Glomerular visceral epithelial cell (primary cell): Measurements from ENCODE around the gene CCDC88C.

Experiments used
- DNase-seq: peaks from one replicate; pipeline ENCODE4 v3.0.0-alpha.2; 2016; ENCODE audit errors: extremely low spot score

CCDC88C gene

GRCh38 chr14:91367173-91368171, 50.1 kb downstream of the CCDC88C start:
- DNase-seq: peak; percentile 95

DNA sequence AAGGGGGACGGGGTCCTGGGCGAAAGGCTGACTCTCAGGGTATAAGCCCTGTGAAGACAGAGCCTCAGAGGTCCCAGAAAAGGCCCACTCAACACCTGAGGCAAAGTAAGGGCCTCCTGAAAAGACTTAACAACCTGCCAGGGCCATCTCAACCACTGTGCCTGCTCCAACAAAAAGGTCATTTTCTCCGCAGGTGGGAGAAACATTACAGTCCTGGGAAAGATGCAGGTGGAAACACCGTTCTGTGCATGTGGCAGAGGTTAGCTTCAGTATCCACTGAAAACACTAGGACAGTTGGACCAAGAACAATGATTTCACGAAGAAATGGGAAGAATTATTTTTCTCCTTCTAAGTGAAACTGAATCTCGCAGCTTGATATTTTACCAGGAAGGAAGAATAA, 50.9 kb downstream of the CCDC88C start:
- no peak for DNase-seq

DNA sequence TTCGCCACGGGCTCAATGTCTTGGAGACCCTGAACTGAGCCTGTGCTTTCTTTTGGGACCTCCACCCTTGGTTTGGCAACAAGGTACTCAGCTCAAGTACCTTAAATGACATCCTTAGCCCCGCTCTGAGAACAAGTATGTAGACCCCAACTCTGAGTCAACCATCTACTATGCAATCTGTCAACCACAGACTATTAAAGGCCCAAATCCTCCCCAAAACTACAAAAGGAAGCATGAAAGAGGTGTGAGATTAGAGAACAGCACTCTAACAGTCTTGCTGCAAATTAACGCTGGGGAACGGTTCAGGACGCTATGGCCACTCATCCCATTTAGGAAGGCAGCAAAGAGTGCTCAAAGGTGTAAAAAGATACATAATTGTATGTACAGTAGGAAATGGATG, 52.1 kb downstream of the CCDC88C start:
- DNase-seq: no peak

DNA sequence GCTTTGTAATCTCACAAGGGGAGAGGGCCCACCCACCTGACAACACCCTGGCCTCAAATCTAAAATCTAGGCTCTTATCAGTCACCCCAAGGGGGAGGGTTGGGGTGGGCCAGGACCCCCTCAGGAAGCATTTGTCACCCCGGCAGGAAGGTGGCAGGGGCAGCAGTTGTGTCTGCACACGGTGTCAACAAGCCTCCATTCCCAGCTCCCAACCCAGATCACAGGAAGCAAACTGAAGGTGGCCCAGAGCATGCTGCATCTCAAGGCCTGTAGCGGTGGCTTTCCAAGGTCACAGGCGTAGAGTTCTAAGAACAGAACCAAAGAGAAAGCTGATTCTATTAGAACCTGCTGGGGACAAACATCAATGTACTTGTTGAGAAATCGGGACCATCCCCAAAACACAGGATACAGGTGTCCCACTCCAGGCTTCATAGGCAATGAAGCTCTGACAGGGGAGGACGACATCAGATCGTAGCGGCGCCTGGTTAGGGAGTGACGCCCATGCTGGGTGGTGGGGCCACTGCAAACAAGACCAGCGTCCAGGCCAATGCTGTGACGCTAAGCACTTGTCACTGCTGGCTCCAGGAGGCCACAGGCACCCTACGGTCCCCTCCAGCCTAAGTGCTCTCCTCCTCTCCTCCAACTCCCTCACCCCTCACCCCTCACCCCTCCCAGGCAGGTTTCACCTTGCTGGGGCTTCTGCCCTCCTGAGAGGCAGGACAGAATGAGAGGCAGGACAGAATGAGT, 52.9 kb downstream of the CCDC88C start:
- DNase-seq: no peak

- DNase-seq: no peak
These were observed 53.7 kb downstream of the CCDC88C start for GRCh38 chr14:91363776-91364523.

DNA sequence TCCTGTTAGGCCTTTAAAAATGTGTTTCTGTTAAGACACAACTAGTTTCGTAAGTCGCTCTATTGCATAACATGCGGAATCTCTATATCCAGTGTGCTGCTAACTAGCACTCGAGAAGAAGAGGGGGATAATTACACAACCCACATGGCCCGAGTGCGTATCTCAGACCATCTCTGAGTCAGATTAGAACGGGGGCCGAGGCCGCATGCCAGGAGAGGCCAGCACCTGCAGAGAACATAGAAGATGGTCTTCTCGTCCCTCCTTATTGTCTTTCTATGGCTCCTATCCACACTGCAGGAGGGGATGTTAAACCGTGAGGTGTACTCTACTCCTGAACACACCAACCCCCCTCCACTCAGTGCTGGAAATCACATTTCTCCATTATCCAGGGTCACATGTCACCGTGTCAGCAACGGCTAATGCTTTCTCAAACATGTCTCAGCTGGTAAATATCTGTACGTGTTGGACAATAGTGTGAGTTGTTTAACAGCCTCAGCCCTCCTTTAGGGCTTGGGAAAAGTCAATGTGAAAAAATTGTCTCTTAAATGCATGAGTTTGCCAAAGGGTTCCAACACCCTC, 56.3 kb downstream of the CCDC88C start:
- DNase-seq: no peak

DNA sequence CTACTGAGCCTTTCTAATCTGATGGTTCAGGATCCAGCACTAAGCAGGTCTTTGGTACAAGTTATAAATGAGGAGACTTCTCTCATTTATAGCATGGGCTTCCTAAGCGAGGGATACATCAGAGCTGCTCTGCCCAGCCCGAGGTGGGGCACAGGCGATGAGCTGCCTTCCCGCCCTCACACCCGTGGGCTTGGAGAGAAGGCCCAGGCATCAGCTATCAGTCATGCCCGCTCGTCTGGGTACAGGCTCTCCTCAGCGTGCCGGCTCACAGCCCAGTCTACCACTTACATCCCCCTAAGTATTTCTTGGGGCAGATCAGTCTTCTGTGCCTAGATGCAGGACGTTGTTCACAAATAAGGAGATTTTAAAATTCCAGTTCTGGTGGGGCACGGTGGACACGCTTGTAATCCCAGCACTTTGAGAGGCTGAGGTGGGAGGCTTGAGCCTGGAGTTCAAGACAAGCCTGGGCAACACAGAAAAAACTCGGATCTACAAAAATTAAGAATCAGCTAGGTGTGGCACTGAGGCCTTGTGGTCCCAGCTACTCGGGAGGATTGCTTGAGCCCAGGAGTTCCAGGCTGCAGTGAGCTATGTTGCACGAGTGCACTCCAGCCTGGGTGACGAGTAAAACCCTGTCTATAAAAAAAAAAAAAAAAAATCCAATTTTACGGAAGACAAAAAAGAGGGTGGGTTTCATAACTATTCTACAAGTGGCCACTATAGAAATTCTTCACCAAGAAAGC, 57.0 kb downstream of the CCDC88C start:
- no peak for DNase-seq

- no peak for DNase-seq
These were observed 58.9 kb downstream of the CCDC88C start for GRCh38 chr14:91358654-91359220.

DNA sequence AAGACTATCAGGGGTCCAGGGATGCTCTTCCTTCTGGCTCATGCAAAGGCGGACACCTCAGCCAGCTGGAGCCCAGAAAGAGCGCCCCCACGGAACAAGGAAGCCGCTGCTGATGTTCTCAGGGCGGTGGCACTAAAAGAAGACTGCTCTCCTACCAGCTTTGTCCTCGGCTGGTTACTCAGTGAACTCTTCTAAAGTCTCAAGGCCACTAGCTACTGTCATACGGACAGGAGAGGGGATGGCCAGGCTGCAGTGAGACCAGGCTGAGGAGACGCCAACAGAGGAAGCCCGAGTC, 59.6 kb downstream of the CCDC88C start:
- DNase-seq: no peak

GRCh38 chr14:91357272-91358024, 60.2 kb downstream of the CCDC88C start:
- DNase-seq: no peak

- DNase-seq: no peak
These were observed 61.3 kb downstream of the CCDC88C start for GRCh38 chr14:91356181-91356763.

- DNase-seq: no peak
These were observed 62.5 kb downstream of the CCDC88C start for GRCh38 chr14:91354979-91355685.

- peak; percentile 30 for DNase-seq
These were observed 63.3 kb downstream of the CCDC88C start for GRCh38 chr14:91354221-91354916.

GRCh38 chr14:91352728-91353692, 64.6 kb downstream of the CCDC88C start:
- DNase-seq: no peak

DNA sequence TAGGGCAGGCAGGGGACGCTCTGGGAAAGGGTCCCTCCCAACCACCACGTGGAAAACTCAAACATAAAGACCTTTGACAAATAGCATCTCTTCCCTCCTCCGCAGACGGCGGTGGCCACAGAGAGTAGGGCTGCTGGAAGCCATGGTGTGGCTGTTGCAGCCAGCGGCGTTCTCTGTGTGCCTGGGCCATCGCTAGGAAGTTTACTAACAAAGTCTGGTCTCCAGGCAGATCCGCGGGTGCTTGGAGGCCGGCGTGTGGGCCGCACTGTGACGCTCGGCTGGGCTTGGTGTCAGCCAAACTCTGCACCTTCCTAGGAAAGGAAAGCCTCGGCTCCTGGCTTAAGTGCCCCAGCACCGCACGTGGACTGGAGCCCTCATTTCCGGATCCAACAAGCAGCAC, 65.6 kb downstream of the CCDC88C start:
- peak; percentile 33 for DNase-seq

DNA sequence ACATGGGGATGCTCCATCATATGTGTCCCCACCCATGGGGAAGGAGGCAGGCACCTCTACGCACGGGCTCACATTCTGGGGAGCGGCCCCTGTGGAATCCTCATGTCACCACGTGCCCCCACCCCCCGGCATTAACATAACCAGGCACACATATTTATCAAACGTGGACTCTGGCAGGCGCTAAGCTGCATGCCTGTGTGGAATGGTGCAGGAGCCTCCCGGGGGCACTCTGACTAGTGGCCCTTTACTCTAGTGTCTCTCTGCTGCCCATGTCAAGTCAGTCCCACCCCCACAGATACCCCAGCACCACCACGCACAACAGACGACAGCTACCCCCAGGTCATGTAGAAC, 66.1 kb downstream of the CCDC88C start:
- no peak for DNase-seq

DNA sequence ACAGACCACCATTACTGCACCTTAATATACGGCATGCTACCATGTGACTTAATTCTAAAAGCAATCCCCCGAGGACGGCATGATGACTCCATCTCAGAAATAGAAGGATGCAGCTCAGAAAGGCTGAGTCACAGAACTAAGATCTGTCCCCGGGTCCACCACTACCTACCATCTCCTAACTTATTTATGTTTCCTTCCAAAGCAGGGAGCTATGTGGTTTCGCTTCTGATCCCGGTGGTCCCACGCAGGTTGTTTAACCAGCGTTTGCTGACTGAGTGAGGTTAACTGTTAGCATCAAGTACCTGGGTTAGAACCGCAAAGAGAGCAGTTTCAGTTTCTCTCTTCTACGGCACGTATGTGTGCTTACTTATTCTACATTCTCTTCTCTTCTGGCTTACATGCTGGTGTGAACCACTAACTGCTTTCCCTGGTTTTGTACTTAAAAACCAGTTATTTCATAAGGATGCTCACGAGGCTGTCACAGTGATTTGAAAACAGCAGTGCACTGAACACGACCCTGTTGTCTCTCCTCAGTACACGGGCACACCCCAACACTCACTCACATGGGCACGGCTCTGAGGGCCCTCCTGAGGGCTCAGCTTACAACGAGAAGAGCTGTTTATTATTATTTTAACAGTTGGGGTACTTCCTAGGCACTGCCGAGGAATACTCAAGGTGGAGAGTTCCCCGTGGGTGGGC, 66.7 kb downstream of the CCDC88C start:
- no peak for DNase-seq
